Hippocampal formation (tissue), 2 donors: Measurements from ENCODE around the gene GPBP1.
"Not testable (repeated sequence)": the region's sequence is repeated elsewhere in the genome, so short reads cannot be mapped to it uniquely, and the experiment has no call there.

Experiments used
- DNase-seq, 2 donors: peaks; one replicate each; lab custom pipeline; 2025; lab: John Stamatoyannopoulos, UW

Gene GPBP1

GRCh38 chr5:57277085-57277484 is 103.2 kb downstream of the GPBP1 start:
- DNase-seq = no peak

- no peak for DNase-seq
These were observed 107.0 kb downstream of the GPBP1 start for GRCh38 chr5:57280853-57281252.

GRCh38 chr5:57285084-57285483 is 111.2 kb downstream of the GPBP1 start:
- not testable (repeated sequence) for DNase-seq

- no peak for DNase-seq
These were observed 118.0 kb downstream of the GPBP1 start for GRCh38 chr5:57291894-57292293.

- no peak for DNase-seq
These were observed 118.5 kb downstream of the GPBP1 start for GRCh38 chr5:57292336-57292735.

GRCh38 chr5:57298295-57298984 is 124.6 kb downstream of the GPBP1 start:
- DNase-seq = peak; percentile 78 to 85

- DNase-seq = peak; percentile 11 to 63
These were observed 125.2 kb downstream of the GPBP1 start for GRCh38 chr5:57298985-57299491.

GRCh38 chr5:57299986-57300385 is 126.1 kb downstream of the GPBP1 start:
- no peak for DNase-seq

- DNase-seq = no peak
These were observed 128.3 kb downstream of the GPBP1 start for GRCh38 chr5:57302164-57302563.

GRCh38 chr5:57302643-57303042 is 128.8 kb downstream of the GPBP1 start:
- DNase-seq = no peak

- no peak for DNase-seq
These were observed 130.1 kb downstream of the GPBP1 start for GRCh38 chr5:57303985-57304384.

- DNase-seq = no peak
These were observed 131.1 kb downstream of the GPBP1 start for GRCh38 chr5:57304931-57305330.

- DNase-seq = no peak
These were observed 132.5 kb downstream of the GPBP1 start for GRCh38 chr5:57306359-57306758.

- DNase-seq = no peak
These were observed 133.7 kb downstream of the GPBP1 start for GRCh38 chr5:57307516-57307915.

GRCh38 chr5:57309022-57309421 is 135.2 kb downstream of the GPBP1 start:
- not testable (repeated sequence) for DNase-seq

- DNase-seq = no peak
These were observed 137.4 kb downstream of the GPBP1 start for GRCh38 chr5:57311251-57311650.

GRCh38 chr5:57311921-57312735 is 138.3 kb downstream of the GPBP1 start:
- DNase-seq = no peak

GRCh38 chr5:57313716-57314115 is 139.9 kb downstream of the GPBP1 start:
- DNase-seq = no peak
